Measurements from ENCODE around the gene MCL1.
A peak's percentile ranks its signal among the peaks of the same experiment; 100 is the strongest.

The MCL1 gene

GRCh38 chr1:150579110-150579944, at the start of gene MCL1:
Gene MCL1 (minus strand): TSS chr1:150579610. CDS start chr1:150579530, 80 bp downstream.
- TF ChIP-seq CTCF (IDR thresholded peaks at IDR 0.05), result no peak

GRCh38 chr1:150628766-150629114, 49.3 kb upstream of the MCL1 start:
- TF ChIP-seq CTCF (IDR thresholded peaks at IDR 0.05), result no peak

DNA sequence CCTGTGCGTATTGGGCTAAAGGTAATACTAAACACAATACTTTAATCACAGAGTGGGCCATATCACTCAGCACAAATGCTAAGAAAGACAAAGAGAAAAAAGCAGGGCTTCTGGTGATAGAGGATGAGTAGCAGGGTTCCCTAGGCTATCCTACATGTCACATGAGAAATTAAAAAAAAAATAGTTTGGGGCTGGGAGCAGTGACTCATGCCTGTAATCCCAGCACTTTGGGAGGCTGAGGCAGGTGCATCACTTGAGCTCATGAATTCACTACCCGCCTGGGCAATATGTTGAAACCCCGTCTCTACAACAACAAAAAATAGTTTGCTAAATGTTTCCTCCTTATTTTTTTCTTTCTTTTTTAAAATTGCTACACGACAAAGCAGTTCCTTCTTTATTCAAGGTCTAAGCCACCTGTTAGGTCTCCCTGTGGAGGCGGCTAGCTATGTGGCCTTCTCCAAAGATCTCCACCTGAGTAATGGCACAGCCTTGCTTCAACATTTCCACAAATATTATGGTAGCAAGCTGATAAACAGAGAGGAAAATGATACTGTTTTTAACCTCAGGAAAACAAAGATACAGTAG, 48.5 kb upstream of the MCL1 start:
- TF ChIP-seq CTCF (IDR thresholded peaks at IDR 0.05), result no peak

- no peak for TF ChIP-seq CTCF (IDR thresholded peaks at IDR 0.05)
Observed at GRCh38 chr1:150626150-150626549, 46.7 kb upstream of the MCL1 start.

DNA sequence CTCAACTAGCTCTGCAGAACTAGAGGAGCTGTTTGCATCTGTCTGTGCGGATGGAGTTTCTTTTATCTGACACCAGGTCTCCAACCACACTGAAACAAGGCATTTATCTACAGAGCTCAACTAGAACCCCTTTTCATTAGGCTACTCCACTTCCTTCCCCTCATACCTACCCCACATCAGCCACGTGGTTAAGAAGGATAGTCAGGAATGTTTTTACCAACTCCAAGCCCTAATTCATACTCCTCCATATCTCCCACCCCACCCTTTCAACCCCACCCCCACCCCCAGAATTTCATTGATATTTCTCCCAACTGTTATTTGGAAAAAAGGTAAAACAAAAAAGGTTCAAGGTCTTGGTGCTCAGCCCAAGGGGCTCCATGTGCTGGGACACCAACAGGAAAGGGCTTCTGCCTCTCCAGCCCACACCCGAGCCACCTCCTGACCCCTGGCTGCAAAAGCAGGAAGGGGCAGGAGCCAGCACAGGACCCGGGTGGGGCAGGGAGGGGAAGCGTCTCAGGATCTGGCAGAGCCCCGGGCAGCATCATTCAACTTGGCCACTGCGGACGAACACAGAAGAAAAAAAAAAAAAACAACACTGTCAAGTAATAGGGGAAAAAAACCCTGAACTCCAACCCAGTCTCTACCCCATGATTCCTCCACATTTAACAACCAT, 43.0 kb upstream of the MCL1 start:
- TF ChIP-seq CTCF (IDR thresholded peaks at IDR 0.05), result no peak

DNA sequence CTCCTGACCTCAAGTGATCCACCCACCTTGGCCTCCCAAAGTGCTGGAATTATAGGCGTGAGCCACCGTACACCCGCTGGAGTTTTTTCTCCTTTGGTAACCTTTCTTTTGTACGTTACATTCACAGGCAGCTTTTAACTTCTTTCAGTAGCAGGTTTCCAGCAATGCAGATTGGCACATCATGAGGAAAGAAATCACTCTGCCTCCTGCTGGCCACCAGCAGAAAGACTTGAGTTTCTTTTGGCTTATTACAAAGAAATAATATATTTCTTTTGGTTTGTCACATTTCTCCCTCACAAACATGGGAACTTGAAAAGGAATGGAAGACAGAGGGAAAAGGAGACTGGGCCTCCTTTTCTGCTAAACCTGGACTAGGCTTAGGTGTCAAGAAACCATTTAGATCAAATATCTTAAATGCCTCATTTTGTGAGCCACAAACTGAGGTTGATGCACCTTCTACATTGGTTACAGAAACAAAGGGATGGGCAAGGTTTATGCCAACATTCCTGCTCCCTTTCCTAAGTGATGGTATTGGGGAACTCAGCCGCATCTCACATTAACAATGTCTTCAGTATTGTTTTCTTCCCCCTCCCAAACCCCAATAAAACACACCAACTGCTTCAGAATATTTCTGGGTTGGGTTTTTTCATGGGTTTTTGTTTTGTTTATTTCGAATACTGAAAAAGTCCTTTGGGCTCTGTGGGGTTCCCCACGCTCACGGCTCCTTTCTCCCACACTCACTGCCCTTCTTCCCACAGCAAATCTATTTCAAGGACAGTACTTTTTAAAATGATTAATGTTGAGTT, 42.3 kb upstream of the MCL1 start:
- TF ChIP-seq CTCF (IDR thresholded peaks at IDR 0.05), result peak; percentile 83

GRCh38 chr1:150620919-150621318, 41.5 kb upstream of the MCL1 start:
- TF ChIP-seq CTCF (IDR thresholded peaks at IDR 0.05), result no peak
